Measurements from ENCODE around the gene MEIS1.

MEIS1 gene

GRCh38 chr2:66566726-66567399 is 131.9 kb downstream of the MEIS1 start:
- DNase-seq (ENCODE audit: low read depth in 3 of 3): no peak

- DNase-seq (ENCODE audit: low read depth in 3 of 3): no peak
Measured at GRCh38 chr2:66567729-66568128, 132.8 kb downstream of the MEIS1 start.

- DNase-seq (ENCODE audit: low read depth in 3 of 3): no peak
Measured at GRCh38 chr2:66568650-66569300, 133.8 kb downstream of the MEIS1 start.

- DNase-seq (ENCODE audit: low read depth in 3 of 3): no peak
Measured at GRCh38 chr2:66569321-66569851, 134.5 kb downstream of the MEIS1 start.

GRCh38 chr2:66569974-66570373 is 135.0 kb downstream of the MEIS1 start:
- DNase-seq (ENCODE audit: low read depth in 3 of 3): no peak

DNA sequence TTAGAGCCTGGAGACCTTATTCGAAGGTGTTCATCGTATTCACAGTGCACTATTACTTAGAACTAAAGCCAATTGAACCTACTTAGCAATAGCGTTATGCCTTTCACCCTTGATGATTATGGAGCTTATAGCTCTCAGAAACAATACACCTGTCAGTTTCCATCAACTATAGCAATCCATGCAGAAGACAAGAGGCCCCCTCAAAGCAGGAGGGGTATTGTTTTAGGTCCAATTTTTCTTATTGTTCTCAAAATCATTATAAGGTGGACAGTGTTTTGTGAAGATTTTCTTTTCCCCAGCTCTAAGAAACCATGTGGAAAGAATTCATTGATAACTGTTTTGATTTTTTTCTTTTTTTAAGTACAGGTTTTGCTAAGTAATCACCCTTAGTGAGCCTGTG is 135.5 kb downstream of the MEIS1 start:
- DNase-seq (ENCODE audit: low read depth in 3 of 3): no peak

DNA sequence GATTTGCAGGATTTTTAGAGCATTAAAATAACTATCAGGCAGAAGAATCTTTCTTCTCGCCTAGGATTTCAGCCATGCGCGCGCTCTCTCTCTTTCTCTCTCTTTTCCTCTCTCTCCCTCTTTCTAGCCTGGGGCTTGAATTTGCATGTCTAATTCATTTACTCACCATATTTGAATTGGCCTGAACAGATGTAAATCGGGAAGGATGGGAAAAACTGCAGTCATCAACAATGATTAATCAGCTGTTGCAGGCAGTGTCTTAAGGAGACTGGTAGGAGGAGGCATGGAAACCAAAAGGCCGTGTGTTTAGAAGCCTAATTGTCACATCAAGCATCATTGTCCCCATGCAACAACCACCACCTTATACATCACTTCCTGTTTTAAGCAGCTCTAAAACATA is 137.0 kb downstream of the MEIS1 start:
- DNase-seq (ENCODE audit: low read depth in 3 of 3): no peak

- no peak for DNase-seq (ENCODE audit: low read depth in 3 of 3)
Measured at GRCh38 chr2:66572391-66572790, 137.5 kb downstream of the MEIS1 start.

DNA sequence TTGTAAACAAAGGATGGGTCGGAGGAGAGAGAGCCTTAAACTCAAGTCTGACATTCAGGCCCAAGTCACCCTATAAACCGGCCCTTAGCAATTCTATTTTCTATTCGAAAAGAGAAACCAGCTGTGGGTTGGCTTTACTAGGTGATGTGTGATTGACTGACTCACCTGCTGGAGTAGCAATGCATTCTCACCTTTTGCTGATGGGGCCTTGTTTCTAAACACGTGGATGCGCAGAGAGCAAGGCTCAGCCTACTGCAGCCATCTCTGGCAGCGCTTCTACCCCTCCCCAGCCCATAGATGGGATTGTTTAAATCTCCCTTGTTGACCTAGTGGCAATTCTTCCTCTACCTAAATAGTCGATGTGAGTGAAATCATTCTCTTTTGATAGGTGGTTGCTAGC is 138.5 kb downstream of the MEIS1 start:
- DNase-seq (ENCODE audit: low read depth in 3 of 3): no peak

GRCh38 chr2:66573821-66574233 is 138.9 kb downstream of the MEIS1 start:
- no peak for DNase-seq (ENCODE audit: low read depth in 3 of 3)

DNA sequence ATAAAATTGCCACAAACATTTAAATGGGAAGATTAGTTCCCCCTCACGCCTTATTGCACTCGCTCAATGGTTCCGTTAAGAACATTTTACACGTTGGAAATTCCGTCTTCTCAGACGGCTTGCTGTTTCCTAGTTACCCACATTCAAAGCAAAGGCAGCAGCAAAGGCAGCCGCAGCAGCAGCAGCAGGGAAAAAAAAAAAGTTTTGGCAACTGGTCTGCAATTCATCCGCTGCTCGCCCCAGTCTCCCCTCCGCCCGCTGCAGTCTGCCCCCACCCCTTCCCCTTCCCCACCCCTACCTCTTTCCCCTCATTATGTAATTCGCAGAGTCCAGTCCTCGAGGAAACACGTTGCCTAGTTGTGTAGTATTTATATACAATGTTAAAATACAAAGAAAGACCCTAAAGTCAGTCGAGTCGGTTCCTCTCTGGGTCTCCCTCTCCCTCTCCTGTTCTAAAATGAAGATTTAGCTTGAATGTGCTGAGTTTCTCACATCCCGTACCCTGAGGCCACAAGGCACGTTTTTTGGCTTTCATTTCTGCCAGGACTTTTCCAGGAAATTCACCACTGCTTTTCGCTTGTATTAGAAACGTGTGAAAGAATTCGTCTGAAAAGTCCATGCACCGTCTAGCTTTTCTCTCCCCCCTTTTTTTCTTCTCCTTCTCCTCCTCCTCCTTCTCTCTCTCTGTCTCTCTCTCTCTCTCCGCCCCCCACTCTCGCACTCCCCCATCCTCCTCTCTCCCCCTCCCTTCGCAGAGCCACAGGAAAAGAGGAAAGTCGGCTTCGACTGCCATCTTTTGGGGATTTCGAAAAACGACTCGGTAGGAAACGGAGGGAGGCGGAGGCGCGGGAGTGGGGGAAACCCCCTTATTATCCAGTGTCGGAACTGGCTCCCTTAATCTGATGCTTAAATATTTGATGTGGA is 140.0 kb downstream of the MEIS1 start:
- no peak for DNase-seq (ENCODE audit: low read depth in 3 of 3)

GRCh38 chr2:66575625-66576310 is 140.8 kb downstream of the MEIS1 start:
- no peak for DNase-seq (ENCODE audit: low read depth in 3 of 3)

DNA sequence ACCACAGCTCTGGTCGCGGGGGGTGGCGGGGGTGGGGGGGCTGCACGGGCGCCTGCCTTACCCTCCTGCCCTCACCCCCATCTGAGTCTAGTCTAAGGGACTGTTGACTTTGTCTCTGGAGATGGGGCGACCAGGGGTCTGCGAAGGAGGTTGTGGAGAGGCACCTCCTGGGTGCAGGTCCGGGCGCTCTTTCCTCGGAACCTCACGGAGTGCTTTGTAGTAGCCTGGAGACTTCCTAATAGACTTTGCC is 141.3 kb downstream of the MEIS1 start:
- no peak for DNase-seq (ENCODE audit: low read depth in 3 of 3)

- DNase-seq (ENCODE audit: low read depth in 3 of 3): no peak
Measured at GRCh38 chr2:66576561-66577320, 141.8 kb downstream of the MEIS1 start.

- no peak for DNase-seq (ENCODE audit: low read depth in 3 of 3)
Measured at GRCh38 chr2:66577321-66578053, 142.6 kb downstream of the MEIS1 start.

DNA sequence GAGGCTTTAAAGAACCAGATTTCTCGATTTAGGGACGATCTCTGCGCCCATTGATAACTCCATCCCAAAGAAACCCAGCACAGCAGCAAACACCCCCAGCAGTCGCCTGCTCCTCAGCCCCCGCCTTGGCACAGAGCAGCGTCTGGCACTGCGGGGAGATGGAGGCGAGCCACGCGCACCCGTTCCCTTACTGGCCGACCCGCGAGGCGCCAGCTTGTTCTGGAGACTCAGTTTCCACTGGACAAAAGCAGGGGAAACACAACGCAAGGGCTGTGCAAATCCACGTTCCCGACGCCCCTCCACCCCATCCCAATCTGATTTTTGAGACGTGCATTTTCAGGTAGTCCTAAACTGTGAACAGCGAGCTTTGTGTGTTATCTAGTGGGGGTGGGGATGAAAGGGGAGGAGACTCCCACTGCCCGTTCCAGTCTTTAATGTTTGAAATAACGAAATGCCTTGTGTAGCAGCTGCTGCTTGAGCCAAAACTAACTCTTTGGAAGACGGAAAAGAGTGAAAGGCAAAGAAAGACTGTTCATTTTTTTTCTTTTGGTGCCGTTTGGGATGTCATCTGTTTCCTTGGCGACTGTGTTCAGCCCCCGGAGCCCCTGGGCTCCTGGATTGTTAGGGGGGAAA is 143.2 kb downstream of the MEIS1 start:
- DNase-seq (ENCODE audit: low read depth in 3 of 3): no peak

DNA sequence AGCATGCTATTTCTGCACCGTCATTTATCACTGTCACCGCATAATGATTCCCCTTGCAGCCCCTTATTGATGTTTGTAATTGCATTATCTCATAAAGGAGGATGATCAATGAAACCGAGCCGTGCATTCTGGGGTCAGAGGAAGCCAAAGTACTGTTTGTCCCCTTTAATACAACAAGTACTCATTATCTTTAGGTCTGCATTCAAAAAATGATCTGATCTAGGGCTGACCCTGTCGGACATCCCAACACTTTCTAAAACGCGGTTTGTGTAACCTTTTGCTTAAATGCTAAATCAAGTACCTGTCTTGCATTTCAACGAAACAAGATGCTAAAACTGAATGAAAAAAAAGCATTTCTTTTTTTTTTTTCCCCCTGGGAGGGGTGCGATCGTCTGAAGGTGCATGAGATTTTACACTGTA is 143.8 kb downstream of the MEIS1 start:
- DNase-seq (ENCODE audit: low read depth in 3 of 3): no peak

GRCh38 chr2:66579186-66580126 is 144.5 kb downstream of the MEIS1 start:
- DNase-seq (ENCODE audit: low read depth in 3 of 3): no peak
